ENCODE measurements around the gene NEK1. TPM values are rescaled to one million over a fixed set of nuclear protein-coding genes. Genes with fewer than 3 reads are reported as not detected.

Gene NEK1
- polyA plus RNA-seq, 1 donor: 11.2 TPM

GRCh38 chr4:169493164-169493524 is 119.2 kb downstream of the NEK1 start:
- Histone ChIP-seq H3K36me3 (ENCODE audit: control insufficient read depth, insufficient read depth, low read length) (no peaks in the 10 kb centered on the region), H3K27ac (ENCODE audit: low read length) (no peak overlapping the region), H3K4me1 (ENCODE audit: control insufficient read depth, insufficient read depth, low read length) (no peaks in the 10 kb centered on the region), H3K9me3 (ENCODE audit: control insufficient read depth, low read depth, low read length) (peaks cover 4% of the 10 kb centered on the region), H3K4me3 (ENCODE audit: low read length) (no peak overlapping the region), H3K27me3 (ENCODE audit: control insufficient read depth, insufficient read depth, low read length) (no peaks in the 10 kb centered on the region)
- WGBS (ENCODE audit: insufficient coverage, low lambda C conversion rate): 83% methylated on average over 1 of the region's 2 CpGs
- DNase-seq: no peak

- no CpG with 5 or more reads among the region's 10 CpGs for WGBS (ENCODE audit: insufficient coverage, low lambda C conversion rate)
- H3K27ac ChIP-seq (ENCODE audit: low read length): no peak overlapping the region
- no peaks in the 10 kb centered on the region for H3K27me3 ChIP-seq (ENCODE audit: control insufficient read depth, insufficient read depth, low read length)
- no peak overlapping the region for H3K4me3 ChIP-seq (ENCODE audit: low read length)
- H3K9me3 ChIP-seq (ENCODE audit: control insufficient read depth, low read depth, low read length): peaks cover 4% of the 10 kb centered on the region
- DNase-seq: peak; percentile 1 to 12
- no peaks in the 10 kb centered on the region for H3K36me3 ChIP-seq (ENCODE audit: control insufficient read depth, insufficient read depth, low read length)
- no peaks in the 10 kb centered on the region for H3K4me1 ChIP-seq (ENCODE audit: control insufficient read depth, insufficient read depth, low read length)
Measured at GRCh38 chr4:169492436-169493163, 119.8 kb downstream of the NEK1 start.

DNA sequence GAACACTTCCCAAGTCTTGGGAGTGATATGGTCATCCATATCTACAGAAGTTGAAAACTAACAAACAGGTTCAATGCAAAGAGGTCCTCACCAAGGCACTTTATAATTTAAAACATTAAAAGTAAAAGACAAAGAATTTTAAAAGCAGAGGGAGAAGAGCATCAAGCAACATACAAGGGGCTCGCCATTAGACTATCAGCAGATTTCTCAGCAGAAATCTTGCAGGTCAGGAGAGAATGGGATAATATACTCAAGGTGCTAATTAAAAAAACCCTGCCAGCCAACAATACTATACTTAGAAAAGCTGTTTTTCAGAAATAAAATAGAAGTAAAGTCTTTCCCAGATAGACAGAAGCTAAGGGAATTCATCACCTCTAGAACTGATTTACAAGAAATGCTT is 121.2 kb downstream of the NEK1 start:
- peaks cover 4% of the 10 kb centered on the region for H3K9me3 ChIP-seq (ENCODE audit: control insufficient read depth, low read depth, low read length)
- no peaks in the 10 kb centered on the region for H3K4me1 ChIP-seq (ENCODE audit: control insufficient read depth, insufficient read depth, low read length)
- DNase-seq: no peak
- H3K36me3 ChIP-seq (ENCODE audit: control insufficient read depth, insufficient read depth, low read length): no peaks in the 10 kb centered on the region
- no CpG with 5 or more reads among the region's 1 CpG for WGBS (ENCODE audit: insufficient coverage, low lambda C conversion rate)
- no peak overlapping the region for H3K27ac ChIP-seq (ENCODE audit: low read length)
- H3K27me3 ChIP-seq (ENCODE audit: control insufficient read depth, insufficient read depth, low read length): no peaks in the 10 kb centered on the region
- H3K4me3 ChIP-seq (ENCODE audit: low read length): no peak overlapping the region

GRCh38 chr4:169489306-169489705 is 123.1 kb downstream of the NEK1 start:
- no peaks in the 10 kb centered on the region for H3K36me3 ChIP-seq (ENCODE audit: control insufficient read depth, insufficient read depth, low read length)
- H3K27me3 ChIP-seq (ENCODE audit: control insufficient read depth, insufficient read depth, low read length): no peaks in the 10 kb centered on the region
- H3K4me1 ChIP-seq (ENCODE audit: control insufficient read depth, insufficient read depth, low read length): no peaks in the 10 kb centered on the region
- peaks cover 4% of the 10 kb centered on the region for H3K9me3 ChIP-seq (ENCODE audit: control insufficient read depth, low read depth, low read length)
- DNase-seq: no peak
- H3K4me3 ChIP-seq (ENCODE audit: low read length): no peak overlapping the region
- no peak overlapping the region for H3K27ac ChIP-seq (ENCODE audit: low read length)

- Histone ChIP-seq H3K9me3 (ENCODE audit: control insufficient read depth, low read depth, low read length) (no peaks in the 10 kb centered on the region), H3K27me3 (ENCODE audit: control insufficient read depth, insufficient read depth, low read length) (no peaks in the 10 kb centered on the region), H3K27ac (ENCODE audit: low read length) (no peak overlapping the region), H3K4me1 (ENCODE audit: control insufficient read depth, insufficient read depth, low read length) (no peaks in the 10 kb centered on the region), H3K4me3 (ENCODE audit: low read length) (no peak overlapping the region), H3K36me3 (ENCODE audit: control insufficient read depth, insufficient read depth, low read length) (no peaks in the 10 kb centered on the region)
- WGBS (ENCODE audit: insufficient coverage, low lambda C conversion rate): 0% methylated on average over 2 of the region's 7 CpGs
- peak; percentile 31 to 54 for DNase-seq
Measured at GRCh38 chr4:169485791-169486742, 126.3 kb downstream of the NEK1 start.

- no peak overlapping the region for H3K27ac ChIP-seq (ENCODE audit: low read length)
- no peaks in the 10 kb centered on the region for H3K36me3 ChIP-seq (ENCODE audit: control insufficient read depth, insufficient read depth, low read length)
- no peaks in the 10 kb centered on the region for H3K4me1 ChIP-seq (ENCODE audit: control insufficient read depth, insufficient read depth, low read length)
- H3K4me3 ChIP-seq (ENCODE audit: low read length): no peak overlapping the region
- DNase-seq: no peak
- no peaks in the 10 kb centered on the region for H3K27me3 ChIP-seq (ENCODE audit: control insufficient read depth, insufficient read depth, low read length)
- H3K9me3 ChIP-seq (ENCODE audit: control insufficient read depth, low read depth, low read length): no peaks in the 10 kb centered on the region
Measured at GRCh38 chr4:169485086-169485485, 127.3 kb downstream of the NEK1 start.

GRCh38 chr4:169484485-169484884 is 127.9 kb downstream of the NEK1 start:
- WGBS (ENCODE audit: insufficient coverage, low lambda C conversion rate): 13% methylated on average over 1 of the region's 3 CpGs
- DNase-seq: no peak

DNA sequence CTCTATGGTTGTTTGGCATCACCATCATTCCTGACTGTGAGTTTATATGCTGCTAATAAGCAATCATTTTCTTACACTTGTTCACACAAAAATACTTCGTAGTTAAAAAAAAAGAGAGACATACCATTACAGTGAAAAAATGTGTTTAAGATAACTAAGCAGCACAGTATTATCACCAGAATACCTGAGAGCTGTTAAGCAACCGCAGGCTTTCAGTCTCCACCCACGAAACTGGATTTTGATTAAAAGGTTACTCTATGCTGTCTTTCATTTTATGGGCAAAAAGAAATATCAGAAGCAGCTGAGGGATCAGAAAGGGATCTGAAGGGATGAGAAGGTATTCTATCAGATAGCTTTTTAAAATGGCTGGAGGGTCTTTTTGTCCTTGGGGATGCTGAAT is 148.3 kb downstream of the NEK1 start:
- 83% methylated on average over 1 of the region's 3 CpGs for WGBS (ENCODE audit: insufficient coverage, low lambda C conversion rate)
- DNase-seq: peak in 1 of 2 donors; percentile 19

More at GRCh38 chr4:169484485-169484884, 127.9 kb downstream of the NEK1 start:
- H3K36me3 ChIP-seq (ENCODE audit: control insufficient read depth, insufficient read depth, low read length): no peaks in the 10 kb centered on the region
- H3K4me3 ChIP-seq (ENCODE audit: low read length): no peak overlapping the region
- H3K9me3 ChIP-seq (ENCODE audit: control insufficient read depth, low read depth, low read length): no peaks in the 10 kb centered on the region
- no peaks in the 10 kb centered on the region for H3K4me1 ChIP-seq (ENCODE audit: control insufficient read depth, insufficient read depth, low read length)
- no peaks in the 10 kb centered on the region for H3K27me3 ChIP-seq (ENCODE audit: control insufficient read depth, insufficient read depth, low read length)
- H3K27ac ChIP-seq (ENCODE audit: low read length): no peak overlapping the region

GRCh38 chr4:169460081-169460480 is 152.3 kb downstream of the NEK1 start:
- Histone ChIP-seq H3K36me3 (ENCODE audit: control insufficient read depth, insufficient read depth, low read length) (peaks cover 6% of the 10 kb centered on the region), H3K4me3 (ENCODE audit: low read length) (no peak overlapping the region), H3K4me1 (ENCODE audit: control insufficient read depth, insufficient read depth, low read length) (no peaks in the 10 kb centered on the region), H3K9me3 (ENCODE audit: control insufficient read depth, low read depth, low read length) (no peaks in the 10 kb centered on the region), H3K27me3 (ENCODE audit: control insufficient read depth, insufficient read depth, low read length) (no peaks in the 10 kb centered on the region), H3K27ac (ENCODE audit: low read length) (no peak overlapping the region)
- DNase-seq: no peak
- no CpG with 5 or more reads among the region's 7 CpGs for WGBS (ENCODE audit: insufficient coverage, low lambda C conversion rate)

More for the DNA sequence above, 148.3 kb downstream of the NEK1 start:
- H3K27ac ChIP-seq (ENCODE audit: low read length): no peak overlapping the region
- peaks cover 6% of the 10 kb centered on the region for H3K36me3 ChIP-seq (ENCODE audit: control insufficient read depth, insufficient read depth, low read length)
- H3K4me1 ChIP-seq (ENCODE audit: control insufficient read depth, insufficient read depth, low read length): no peaks in the 10 kb centered on the region
- no peaks in the 10 kb centered on the region for H3K9me3 ChIP-seq (ENCODE audit: control insufficient read depth, low read depth, low read length)
- H3K4me3 ChIP-seq (ENCODE audit: low read length): no peak overlapping the region
- H3K27me3 ChIP-seq (ENCODE audit: control insufficient read depth, insufficient read depth, low read length): no peaks in the 10 kb centered on the region

DNA sequence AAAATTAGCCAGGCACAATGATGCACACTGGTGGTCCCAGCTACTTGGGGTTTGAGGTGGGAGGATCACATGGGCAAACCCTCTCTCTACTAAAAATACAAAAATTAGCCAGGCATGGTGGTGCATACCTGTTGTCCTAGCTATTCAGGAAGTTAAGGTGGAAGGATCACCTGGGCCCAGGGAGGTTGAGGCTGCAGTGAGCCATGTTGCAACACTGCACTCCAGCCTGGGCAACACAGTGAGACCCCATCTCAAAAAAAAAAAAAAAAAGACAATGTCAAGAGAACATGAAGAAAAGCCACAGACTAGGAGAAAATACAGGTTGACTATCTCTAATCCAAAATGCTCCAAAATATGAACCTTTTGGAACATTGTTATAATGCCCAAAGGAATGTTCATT is 153.8 kb downstream of the NEK1 start:
- Histone ChIP-seq H3K27ac (ENCODE audit: low read length) (no peak overlapping the region), H3K9me3 (ENCODE audit: control insufficient read depth, low read depth, low read length) (no peaks in the 10 kb centered on the region), H3K36me3 (ENCODE audit: control insufficient read depth, insufficient read depth, low read length) (peaks cover 6% of the 10 kb centered on the region), H3K27me3 (ENCODE audit: control insufficient read depth, insufficient read depth, low read length) (no peaks in the 10 kb centered on the region), H3K4me3 (ENCODE audit: low read length) (no peak overlapping the region), H3K4me1 (ENCODE audit: control insufficient read depth, insufficient read depth, low read length) (no peaks in the 10 kb centered on the region)
- no peak for DNase-seq
